ENCODE results near the gene LAP3.

DNA sequence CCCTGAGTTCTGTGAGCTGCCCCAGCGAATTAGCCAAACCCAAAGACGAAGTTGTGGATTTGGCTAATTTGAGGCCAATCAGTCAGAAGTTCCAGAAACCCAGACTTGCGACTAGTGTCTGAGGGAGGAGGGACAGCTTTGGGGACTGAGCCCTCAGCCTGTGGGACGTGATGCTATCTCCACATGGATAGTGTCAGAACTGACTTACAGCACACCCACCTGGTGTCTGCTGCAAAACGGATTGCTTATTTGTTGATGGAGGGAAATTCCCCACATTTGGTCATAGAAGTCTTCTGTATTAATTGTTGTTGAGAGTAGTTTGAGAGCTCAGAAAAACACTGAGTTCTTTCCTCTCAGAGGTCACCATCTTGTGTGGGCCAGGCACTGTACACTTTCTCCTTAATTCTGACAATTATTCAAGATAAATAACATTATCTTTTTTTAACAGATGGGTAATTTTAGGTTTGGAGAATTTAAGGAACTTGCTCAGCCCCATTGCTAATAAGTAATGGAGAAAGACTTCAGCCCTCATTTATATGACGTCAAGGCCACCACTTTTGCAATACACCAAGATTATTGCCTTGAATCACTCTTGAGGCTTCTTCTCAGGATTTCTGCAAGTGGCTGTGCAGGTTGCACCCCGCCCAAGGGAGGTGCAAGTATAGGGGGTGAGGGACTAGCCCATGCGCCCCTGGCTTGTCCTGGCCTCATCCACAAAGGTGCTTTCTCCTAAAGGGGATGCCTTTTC is 45.3 kb upstream of the LAP3 start:
- TF ChIP-seq, protein P1, sequence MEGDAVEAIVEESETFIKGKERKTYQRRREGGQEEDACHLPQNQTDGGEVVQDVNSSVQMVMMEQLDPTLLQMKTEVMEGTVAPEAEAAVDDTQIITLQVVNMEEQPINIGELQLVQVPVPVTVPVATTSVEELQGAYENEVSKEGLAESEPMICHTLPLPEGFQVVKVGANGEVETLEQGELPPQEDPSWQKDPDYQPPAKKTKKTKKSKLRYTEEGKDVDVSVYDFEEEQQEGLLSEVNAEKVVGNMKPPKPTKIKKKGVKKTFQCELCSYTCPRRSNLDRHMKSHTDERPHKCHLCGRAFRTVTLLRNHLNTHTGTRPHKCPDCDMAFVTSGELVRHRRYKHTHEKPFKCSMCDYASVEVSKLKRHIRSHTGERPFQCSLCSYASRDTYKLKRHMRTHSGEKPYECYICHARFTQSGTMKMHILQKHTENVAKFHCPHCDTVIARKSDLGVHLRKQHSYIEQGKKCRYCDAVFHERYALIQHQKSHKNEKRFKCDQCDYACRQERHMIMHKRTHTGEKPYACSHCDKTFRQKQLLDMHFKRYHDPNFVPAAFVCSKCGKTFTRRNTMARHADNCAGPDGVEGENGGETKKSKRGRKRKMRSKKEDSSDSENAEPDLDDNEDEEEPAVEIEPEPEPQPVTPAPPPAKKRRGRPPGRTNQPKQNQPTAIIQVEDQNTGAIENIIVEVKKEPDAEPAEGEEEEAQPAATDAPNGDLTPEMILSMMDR (IDR thresholded peaks at IDR 0.05; ENCODE audit: low read depth, low read length, missing input control): no peak
- TF ChIP-seq JUND (IDR thresholded peaks at IDR 0.05) (no peak), EGR1 (IDR thresholded peaks at IDR 0.05; ENCODE audit: low read depth in 2 of 2) (no peak), MAX (IDR thresholded peaks at IDR 0.05) (no peak), YY1 (IDR thresholded peaks at IDR 0.05) (no peak)
